T-cell (primary cell): ENCODE results near the gene NCOA7. TPM values are rescaled to one million over a fixed set of nuclear protein-coding genes. Genes with fewer than 3 reads are reported as not detected.

Experiments used
- ATAC-seq, 4 experiments: fragments of 200-7000 bp in 3 of 4; fragments of 150-1000 bp in 1 of 4; cut with Tn5 transposase; replicated peaks in 1 of 4; 1 replicate in 3 of 4; 2 replicates in 1 of 4; pipeline ENCODE4 v1.10.0; 2021; ENCODE audit warnings: moderate library complexity in 3 of 4, mild to moderate bottlenecking in 2 of 4, moderate number of reproducible peaks in 1 of 4
- CTCF ChIA-PET, 2 donors: fragments of 300-600 bp; sonication (Branson Sonifier 250); formaldehyde crosslinking; loops; one replicate each; lab custom pipeline; 2022; ENCODE audit warnings: antibody characterized with exemption in 2 of 2; lab: Charles Lee
- POLR2A ChIA-PET, 2 donors: fragments of 300-600 bp; sonication (Branson Sonifier 250); formaldehyde crosslinking; loops; one replicate each; lab custom pipeline; 2022; ENCODE audit warnings: antibody characterized with exemption in 2 of 2; lab: Charles Lee
- DNase-seq, 35 experiments: peaks; one replicate each; pipeline versions ENCODE4 v3.0.0 to v3.0.0-alpha.2; 2013 to 2023
- H3K27ac ChIP-seq: one replicate; pipeline ENCODE4 v1.5.1; 2013; ENCODE audit warnings: low read length
- H3K27me3 ChIP-seq, 2 experiments: replicated peaks in 1 of 2; 1 replicate in 1 of 2; 2 replicates in 1 of 2; pipeline versions ENCODE4 v1.6.1 to v1.7.0; 2013; ENCODE audit warnings: low read length in 1 of 2, mixed read lengths in 1 of 2; ENCODE audit not compliant: control insufficient read depth in 2 of 2, insufficient read depth in 2 of 2; ENCODE audit errors: extremely low read depth in 1 of 2
- H3K36me3 ChIP-seq, 2 donors: 1 replicate in 1 of 2; 2 replicates in 1 of 2; pipeline versions ENCODE4 v1.6.1 to v1.7.0; 2013; ENCODE audit warnings: low read length in 1 of 2; ENCODE audit not compliant: control insufficient read depth in 2 of 2, insufficient read depth in 1 of 2; ENCODE audit errors: extremely low read depth in 1 of 2
- H3K4me1 ChIP-seq, 2 experiments: 1 replicate in 1 of 2; 2 replicates in 1 of 2; pipeline versions ENCODE4 v1.6.1 to v1.7.0; 2013; ENCODE audit warnings: low read length in 2 of 2, mixed read lengths in 1 of 2; ENCODE audit not compliant: insufficient read depth in 2 of 2, control insufficient read depth in 1 of 2; ENCODE audit errors: extremely low read depth in 1 of 2
- H3K4me3 ChIP-seq, 2 donors: 1 replicate in 1 of 2; 2 replicates in 1 of 2; pipeline versions ENCODE4 v1.5.1 to v1.7.0; 2013; ENCODE audit warnings: mild to moderate bottlenecking in 2 of 2, low read length in 1 of 2, moderate library complexity in 1 of 2; ENCODE audit not compliant: control insufficient read depth in 1 of 2; ENCODE audit errors: extremely low read depth in 1 of 2
- H3K9me3 ChIP-seq: 2 replicates; pipeline ENCODE4 v1.7.0; 2013
- H3K27ac Mint-ChIP-seq, 2 donors: one replicate each; pipeline ENCODE4 v1.8.0; 2020 to 2021; ENCODE audit warnings: mild to moderate bottlenecking in 2 of 2, mixed read lengths in 2 of 2
- H3K27me3 Mint-ChIP-seq, 2 donors: one replicate each; pipeline ENCODE4 v1.8.0; 2021 to 2022; ENCODE audit warnings: mixed read lengths in 2 of 2
- H3K36me3 Mint-ChIP-seq: one replicate; pipeline ENCODE4 v1.8.0; 2021; ENCODE audit warnings: mixed read lengths
- H3K4me1 Mint-ChIP-seq, 3 donors: one replicate each; pipeline ENCODE4 v1.8.0; 2020 to 2022; ENCODE audit warnings: mixed read lengths in 3 of 3, mild to moderate bottlenecking in 1 of 3
- H3K4me3 Mint-ChIP-seq, 3 donors: one replicate each; pipeline ENCODE4 v1.8.0; 2020 to 2022; ENCODE audit warnings: mild to moderate bottlenecking in 3 of 3, mixed read lengths in 3 of 3, moderate library complexity in 3 of 3
- H3K9me3 Mint-ChIP-seq, 3 donors: one replicate each; pipeline ENCODE4 v1.8.0; 2020 to 2022; ENCODE audit warnings: mixed read lengths in 3 of 3
- WGBS: methylation state at CpG from one replicate; pipeline ENCODE4 v1.1.5; 2013; ENCODE audit warnings: missing lambda C conversion rate; ENCODE audit not compliant: insufficient coverage; 5-methylcytosine and 5-hydroxymethylcytosine counted together
- total RNA-seq, 35 experiments: library from RNA in 6 of 35; stranded (reverse) in 6 of 35; fragments of 120-200 nt in 1 of 35; gene quantifications; one replicate each; pipeline versions ENCODE4 v1.2.1 to v1.2.4 and lab custom pipeline; 2013 to 2026

Gene NCOA7
- total RNA-seq, 5 donors from 2014 or later (not counting 1 experiment from before 2014, with no cell fraction given): 40.3 to 51.6 (median 46.4) TPM

- POLR2A ChIA-PET: no interaction called here
- Mint-ChIP-seq H3K27ac (peak within 1 kb of the TSS; percentile 23 to 57), H3K4me1 (peaks cover 35 to 47% (median 37%) of the 10 kb centered on the region in 3 donors), H3K4me3 (peak within 1 kb of the TSS; percentile 85 to 92 (median 89)), H3K36me3 (no peaks in the 10 kb centered on the region), H3K9me3 (no peaks in the 10 kb centered on the region), H3K27me3 (peaks cover 28 to 61% of the 10 kb centered on the region in 2 donors)
- under 1% methylated on average over 94 of the region's 95 CpGs for whole genome bisulfite sequencing
- ATAC-seq (peak; percentile 74 to 84 (median 82)), DNase-seq (peak; percentile 41 to 88 (median 62))
- CTCF ChIA-PET: interaction anchor here (0.5 to 0.9 kb wide), 4 partner anchors 10 to 1517 kb away, joined by 3 to 7 read pairs (median 3); partner anchors contain the start of gene RNF146 (in 1 of the 2)
- Histone ChIP-seq H3K4me3 (peak within 1 kb of the TSS; percentile 60 to 86), H3K27ac (no peak within 1 kb of the TSS), H3K4me1 (peaks cover 12 to 34% of the 10 kb centered on the region in 2 experiments), H3K27me3 (peaks cover 6 to 34% of the 10 kb centered on the region in 2 experiments), H3K36me3 (no peaks in the 10 kb centered on the region), H3K9me3 (no peaks in the 10 kb centered on the region)
These were observed 41.4 kb upstream of the NCOA7 start, which contains the start of gene HEY2 for GRCh38 chr6:125749173-125749864. TSS of gene HEY2 (plus strand) at chr6:125749632. CDS start at chr6:125749777, 145 bp downstream.

- DNase-seq: peak in 2 of 35 experiments; percentile 4 to 44
- no peak for ATAC-seq
- Mint-ChIP-seq H3K4me1 (peaks cover 35 to 47% (median 37%) of the 10 kb centered on the region in 3 donors), H3K4me3 (peak overlapping the region; percentile 85 to 92 (median 89)), H3K9me3 (no peaks in the 10 kb centered on the region), H3K27ac (peak overlapping the region; percentile 44 to 57), H3K27me3 (peaks cover 36 to 63% of the 10 kb centered on the region in 2 donors), H3K36me3 (no peaks in the 10 kb centered on the region)
- Histone ChIP-seq H3K27me3 (peaks cover 6 to 34% of the 10 kb centered on the region in 2 experiments), H3K27ac (no peak overlapping the region), H3K36me3 (no peaks in the 10 kb centered on the region), H3K4me1 (peaks cover 12 to 34% of the 10 kb centered on the region in 2 experiments), H3K9me3 (no peaks in the 10 kb centered on the region), H3K4me3 (peak overlapping the region; percentile 56 to 59)
- CTCF ChIA-PET: interaction anchor here (0.5 to 5.0 kb wide), 5 partner anchors 40 to 1516 kb away, joined by 3 to 81 read pairs (median 7); partner anchors contain the start of genes NCOA7 (in 1 of the 2) and RNF146 (in 1 of the 2)
- POLR2A ChIA-PET: interaction anchor here in 1 of 2 donors (0.6 to 0.9 kb wide), 2 partner anchors 41 to 449 kb away, joined by 3 to 4 read pairs; no protein-coding TSS in a partner anchor
- whole genome bisulfite sequencing: 5% methylated on average over 31 of the region's 35 CpGs
These were observed 40.7 kb upstream of the NCOA7 start for GRCh38 chr6:125749865-125750691.

GRCh38 chr6:125750692-125751333, 39.9 kb upstream of the NCOA7 start:
- Mint-ChIP-seq H3K4me3 (peak overlapping the region; percentile 85 to 92 (median 89)), H3K4me1 (peaks cover 35 to 47% (median 37%) of the 10 kb centered on the region in 3 donors), H3K36me3 (no peaks in the 10 kb centered on the region), H3K27ac (peak overlapping the region; percentile 44 to 50), H3K9me3 (no peaks in the 10 kb centered on the region), H3K27me3 (peaks cover 35 to 61% of the 10 kb centered on the region in 2 donors)
- POLR2A ChIA-PET: interaction anchor here in 1 of 2 donors (0.6 to 0.9 kb wide), 3 partner anchors 41 to 1512 kb away, joined by 3 to 10 read pairs (median 4); no protein-coding TSS in a partner anchor
- no peak overlapping the region for H3K4me3 ChIP-seq
- ATAC-seq: no peak
- no peak for DNase-seq
- CTCF ChIA-PET: interaction anchor here (1.3 to 5.0 kb wide), 6 partner anchors 40 to 440 kb away, joined by 3 to 81 read pairs (median 5); partner anchors contain the start of gene NCOA7 (in 1 of the 2)
- peaks cover 6 to 31% of the 10 kb centered on the region in 2 experiments for H3K27me3 ChIP-seq
- WGBS: 6% methylated on average over 3 of the region's 4 CpGs
- no peak overlapping the region for H3K27ac ChIP-seq
- H3K9me3 ChIP-seq: no peaks in the 10 kb centered on the region
- H3K4me1 ChIP-seq: peaks cover 12 to 34% of the 10 kb centered on the region in 2 experiments
- H3K36me3 ChIP-seq: no peaks in the 10 kb centered on the region

GRCh38 chr6:125751334-125751916, 39.3 kb upstream of the NCOA7 start:
- H3K27me3 Mint-ChIP-seq: peaks cover 29 to 55% of the 10 kb centered on the region in 2 donors

GRCh38 chr6:125752773-125753172, 38.0 kb upstream of the NCOA7 start:
- Histone ChIP-seq H3K27ac (no peak overlapping the region), H3K9me3 (no peaks in the 10 kb centered on the region), H3K4me1 (peaks cover 9 to 22% of the 10 kb centered on the region in 2 experiments), H3K36me3 (no peaks in the 10 kb centered on the region), H3K4me3 (no peak overlapping the region), H3K27me3 (peaks cover 6 to 21% of the 10 kb centered on the region in 2 experiments)
- no peak overlapping the region for H3K4me3 Mint-ChIP-seq
- no peaks in the 10 kb centered on the region for H3K9me3 Mint-ChIP-seq
- H3K27me3 Mint-ChIP-seq: peaks cover 23 to 46% of the 10 kb centered on the region in 2 donors
- CTCF ChIA-PET: interaction anchor here (0.6 to 5.0 kb wide), 22 partner anchors 8 to 560 kb away, joined by 3 to 81 read pairs (median 5); partner anchors contain the start of gene HDDC2 (in 1 of the 2)
- WGBS: no CpG with 5 or more reads among the region's 2 CpGs
- POLR2A ChIA-PET: interaction anchor here in 1 of 2 donors (0.6 to 0.7 kb wide), 2 partner anchors 203 to 247 kb away, joined by 5 to 7 read pairs; no protein-coding TSS in a partner anchor
- H3K27ac Mint-ChIP-seq: no peak overlapping the region
- ATAC-seq: no peak
- no peak for DNase-seq
- H3K4me1 Mint-ChIP-seq: peaks cover 21 to 32% (median 23%) of the 10 kb centered on the region in 3 donors
- no peaks in the 10 kb centered on the region for H3K36me3 Mint-ChIP-seq

More at GRCh38 chr6:125751334-125751916, 39.3 kb upstream of the NCOA7 start:
- ATAC-seq (no peak), DNase-seq (no peak)
- peaks cover 6 to 31% of the 10 kb centered on the region in 2 experiments for H3K27me3 ChIP-seq
- Mint-ChIP-seq H3K27ac (peak overlapping the region in 1 of 2 donors; percentile 7), H3K36me3 (no peaks in the 10 kb centered on the region), H3K4me3 (no peak overlapping the region), H3K9me3 (no peaks in the 10 kb centered on the region), H3K4me1 (peaks cover 30 to 43% (median 31%) of the 10 kb centered on the region in 3 donors)
- H3K9me3 ChIP-seq: no peaks in the 10 kb centered on the region
- no peak overlapping the region for H3K27ac ChIP-seq
- no peaks in the 10 kb centered on the region for H3K36me3 ChIP-seq
- H3K4me1 ChIP-seq: peaks cover 12 to 32% of the 10 kb centered on the region in 2 experiments
- 44% methylated on average over 2 of the region's 6 CpGs for WGBS
- ChIA-PET CTCF (interaction anchor here (0.6 to 5.0 kb wide), 12 partner anchors 26 to 447 kb away, joined by 3 to 81 read pairs (median 4); partner anchors contain the start of gene NCOA7 (in 1 of the 2)), POLR2A (interaction anchor here (0.6 to 0.9 kb wide), 4 partner anchors 38 to 1512 kb away, joined by 4 to 12 read pairs (median 8); no protein-coding TSS in a partner anchor)
- H3K4me3 ChIP-seq: no peak overlapping the region
